GM12891 (cell line): Measurements from ENCODE around the gene SYS1.

Experiments
- POLR2A ChIP-seq: IDR thresholded peaks from 2 replicates; pipeline ENCODE4 v1.6.1; 2011; ENCODE audit warnings: low read depth, low read length, control low read depth
- POLR2AphosphoS5 ChIP-seq: IDR thresholded peaks from 2 replicates; pipeline ENCODE4 v1.6.1; 2011; ENCODE audit warnings: low read depth, low read length, control low read depth

GRCh38 chr20:45325371-45325770 is 37.6 kb upstream of the SYS1 start:
- TF ChIP-seq POLR2AphosphoS5 = no peak
- TF ChIP-seq POLR2A = no peak
